Fibroblast of lung (primary cell): Measurements from ENCODE around the gene TET2. TPM values are rescaled to one million over a fixed set of nuclear protein-coding genes. Genes with fewer than 3 reads are reported as not detected.

Experiments used
- DNase-seq, 2 donors: peaks; one replicate each; pipeline versions ENCODE4 v3.0.0 to v3.0.0-alpha.2; 2010; ENCODE audit warnings: low read depth in 2 of 2
- H2AFZ ChIP-seq: 2 replicates; pipeline ENCODE4 v1.5.1; 2012; ENCODE audit warnings: low read length, control low read depth, inconsistent platforms
- H3K27ac ChIP-seq: 2 replicates; pipeline ENCODE4 v1.5.1; 2011; ENCODE audit warnings: low read length, control low read depth; ENCODE audit not compliant: insufficient read depth
- H3K27me3 ChIP-seq: 2 replicates; pipeline ENCODE4 v1.5.1; 2011; ENCODE audit warnings: mild to moderate bottlenecking, low read length; ENCODE audit not compliant: control insufficient read depth, insufficient read depth
- H3K36me3 ChIP-seq: 2 replicates; pipeline ENCODE4 v1.5.1; 2011; ENCODE audit warnings: low read length; ENCODE audit not compliant: control insufficient read depth, insufficient read depth
- H3K4me1 ChIP-seq: 2 replicates; pipeline ENCODE4 v1.5.1; 2011; ENCODE audit warnings: low read length; ENCODE audit not compliant: control insufficient read depth, insufficient read depth; ENCODE audit errors: extremely low read depth
- H3K4me2 ChIP-seq: 2 replicates; pipeline ENCODE4 v1.5.1; 2011; ENCODE audit warnings: low read length, control low read depth; ENCODE audit not compliant: insufficient read depth; ENCODE audit errors: extremely low read depth
- H3K4me3 ChIP-seq, 4 experiments: fragments of 200-600 bp in 1 of 4; sonication (generic) in 1 of 4; replicated peaks in 1 of 4; 2 replicates each; pipeline ENCODE4 v1.5.1; 2011 to 2016; ENCODE audit warnings: low read length in 4 of 4, low read depth in 3 of 4, mild to moderate bottlenecking in 3 of 4, control low read depth in 2 of 4, inconsistent platforms in 1 of 4, mixed read lengths in 1 of 4; ENCODE audit not compliant: insufficient read depth in 1 of 4; ENCODE audit errors: control extremely low read depth in 1 of 4
- H3K79me2 ChIP-seq: 2 replicates; pipeline ENCODE4 v1.5.1; 2012; ENCODE audit warnings: mild to moderate bottlenecking, low read length, inconsistent platforms; ENCODE audit not compliant: control insufficient read depth, insufficient read depth
- H3K9ac ChIP-seq: 2 replicates; pipeline ENCODE4 v1.5.1; 2011; ENCODE audit warnings: mild to moderate bottlenecking, low read length, control low read depth; ENCODE audit not compliant: insufficient read depth
- H3K9me3 ChIP-seq: 2 replicates; pipeline ENCODE4 v1.5.1; 2012; ENCODE audit warnings: low read depth, low read length; ENCODE audit not compliant: control insufficient read depth, insufficient read depth
- H4K20me1 ChIP-seq: 2 replicates; pipeline ENCODE4 v1.5.1; 2011; ENCODE audit warnings: low read length; ENCODE audit not compliant: control insufficient read depth, insufficient read depth; ENCODE audit errors: extremely low read depth
- CTCF ChIP-seq, 2 donors: IDR thresholded peaks in 1 of 2; conservative IDR thresholded peaks in 1 of 2; 1 replicate in 1 of 2; 2 replicates in 1 of 2; pipeline ENCODE4 v1.5.1; 2011 to 2012; ENCODE audit warnings: low read length in 2 of 2, control low read depth in 1 of 2, inconsistent platforms in 1 of 2, low read depth in 1 of 2, mild to moderate bottlenecking in 1 of 2
- EZH2 ChIP-seq: IDR thresholded peaks from 2 replicates; pipeline ENCODE4 v1.5.1; 2012; ENCODE audit warnings: low read length, control low read depth, mild to moderate bottlenecking; ENCODE audit errors: missing control alignments
- polyA plus RNA-seq, 2 donors: library from polyadenylated mRNA; depleted of rRNA in 1 of 2; stranded (reverse) in 1 of 2; unstranded in 1 of 2; fragments of >200 nt; gene quantifications; 2 replicates each; pipeline ENCODE4 v1.2.1, GENCODE V29; 2011 to 2012; ENCODE audit warnings: missing spikeins in 1 of 2
- total RNA-seq: library from RNA; depleted of rRNA; stranded (reverse); fragments of >200 nt; gene quantifications from 2 replicates; pipeline ENCODE4 v1.2.1, GENCODE V29; 2014

The TET2 gene
- total and polyA plus RNA-seq, 2 donors (not counting 1 experiment from before 2014, with no cell fraction given): 6.9 to 8.3 TPM

GRCh38 chr4:105130945-105131344, 15.7 kb upstream of the TET2 start:
- H3K4me1 ChIP-seq: no peaks in the 10 kb centered on the region
- H3K4me3 ChIP-seq: no peak overlapping the region
- H2AFZ ChIP-seq: no peak overlapping the region
- no peaks in the 10 kb centered on the region for H3K27me3 ChIP-seq
- DNase-seq: no peak
- no peaks in the 10 kb centered on the region for H4K20me1 ChIP-seq
- no peaks in the 10 kb centered on the region for H3K9me3 ChIP-seq
- H3K4me2 ChIP-seq: no peak overlapping the region
- H3K79me2 ChIP-seq: no peaks in the 10 kb centered on the region
- no peaks in the 10 kb centered on the region for H3K36me3 ChIP-seq
- no peak overlapping the region for H3K9ac ChIP-seq
- H3K27ac ChIP-seq: no peak overlapping the region
- TF ChIP-seq CTCF (conservative IDR thresholded peaks at IDR 0.05 in 1 of 2, IDR thresholded peaks at IDR 0.05 in 1 of 2; ENCODE audit: low read depth in 1 of 2, low read length in 2 of 2) (no peak), EZH2 (no peak)

- H3K4me2 ChIP-seq: no peak overlapping the region
- H2AFZ ChIP-seq: no peak overlapping the region
- H3K9ac ChIP-seq: no peak overlapping the region
- DNase-seq: no peak
- TF ChIP-seq CTCF (conservative IDR thresholded peaks at IDR 0.05 in 1 of 2, IDR thresholded peaks at IDR 0.05 in 1 of 2; ENCODE audit: low read depth in 1 of 2, low read length in 2 of 2): no peak
- no peak for TF ChIP-seq EZH2
- H3K27ac ChIP-seq: no peak overlapping the region
- no peaks in the 10 kb centered on the region for H4K20me1 ChIP-seq
- no peaks in the 10 kb centered on the region for H3K4me1 ChIP-seq
- H3K27me3 ChIP-seq: no peaks in the 10 kb centered on the region
- no peaks in the 10 kb centered on the region for H3K36me3 ChIP-seq
- no peak overlapping the region for H3K4me3 ChIP-seq
- no peaks in the 10 kb centered on the region for H3K79me2 ChIP-seq
- no peaks in the 10 kb centered on the region for H3K9me3 ChIP-seq
Observed at GRCh38 chr4:105133976-105134375, 12.7 kb upstream of the TET2 start.

- no peak overlapping the region for H3K27ac ChIP-seq
- no peak for DNase-seq
- H3K79me2 ChIP-seq: no peaks in the 10 kb centered on the region
- no peak overlapping the region for H3K9ac ChIP-seq
- no peaks in the 10 kb centered on the region for H4K20me1 ChIP-seq
- H3K4me3 ChIP-seq: no peak overlapping the region
- no peaks in the 10 kb centered on the region for H3K27me3 ChIP-seq
- no peaks in the 10 kb centered on the region for H3K9me3 ChIP-seq
- no peaks in the 10 kb centered on the region for H3K4me1 ChIP-seq
- no peak overlapping the region for H2AFZ ChIP-seq
- no peak for TF ChIP-seq EZH2
- no peak for TF ChIP-seq CTCF (conservative IDR thresholded peaks at IDR 0.05 in 1 of 2, IDR thresholded peaks at IDR 0.05 in 1 of 2; ENCODE audit: low read depth in 1 of 2, low read length in 2 of 2)
- no peak overlapping the region for H3K4me2 ChIP-seq
- H3K36me3 ChIP-seq: no peaks in the 10 kb centered on the region
Observed at GRCh38 chr4:105135785-105136184, 10.9 kb upstream of the TET2 start.
